ENCODE results near the gene ARL6.

GRCh38 chr3:97831140-97831539 lies 66.6 kb downstream of the ARL6 start:
- TF ChIP-seq CTCF (IDR thresholded peaks at IDR 0.05) (no peak), POLR2AphosphoS5 (IDR thresholded peaks at IDR 0.05) (no peak)
